Measurements from ENCODE around the gene ITGB3. TPM values are rescaled to one million over a fixed set of nuclear protein-coding genes. Genes with fewer than 3 reads are reported as not detected.

The ITGB3 gene
- total and polyA plus RNA-seq, 9 of the 15 experiments (the other 6 are each of a cell fraction or from before 2014, with no cell fraction given) = 0.08 to 2.6 (median 0.62) TPM; not detected in 1

- no peak for TF ChIP-seq NCOA4 (IDR thresholded peaks at IDR 0.05; ENCODE audit: partially characterized antibody)
- no peak for TF ChIP-seq ARID3B (CRISPR knock-in tag; IDR thresholded peaks at IDR 0.05; ENCODE audit: borderline replicate concordance)
- no peak for TF ChIP-seq ZBTB43 (CRISPR knock-in tag; IDR thresholded peaks at IDR 0.05)
- 0 out of 4 replicates have a peak, but pooled peaks of 1 of the 2 experiments have one; percentile 13 for TF ChIP-seq RAD21 (CRISPR knock-in tag; conservative IDR thresholded peaks at IDR 0.05 in 1 of 2, IDR thresholded peaks at IDR 0.05 in 1 of 2)
- TF ChIP-seq PURB (CRISPR knock-in tag; IDR thresholded peaks at IDR 0.05; ENCODE audit: low read depth) = no peak
- peak; percentile 72; the same call in 1 of the 2 replicates for TF ChIP-seq FOXP1 (CRISPR knock-in tag; IDR thresholded peaks at IDR 0.05)
- no peak for TF ChIP-seq ZNF354B (CRISPR knock-in tag; IDR thresholded peaks at IDR 0.05)
- 0 out of 2 replicates have a peak, but pooled peaks have one; percentile 42 for TF ChIP-seq GATAD2A (IDR thresholded peaks at IDR 0.05)
- TF ChIP-seq ZNF282 (CRISPR knock-in tag; IDR thresholded peaks at IDR 0.05) = no peak
- TF ChIP-seq NFIC (IDR thresholded peaks at IDR 0.05) = no peak
- TF ChIP-seq ESRRB (CRISPR knock-in tag; IDR thresholded peaks at IDR 0.05; ENCODE audit: borderline replicate concordance) = no peak
- no peak for TF ChIP-seq ZNF551 (CRISPR knock-in tag; IDR thresholded peaks at IDR 0.05)
- TF ChIP-seq, protein P1, sequence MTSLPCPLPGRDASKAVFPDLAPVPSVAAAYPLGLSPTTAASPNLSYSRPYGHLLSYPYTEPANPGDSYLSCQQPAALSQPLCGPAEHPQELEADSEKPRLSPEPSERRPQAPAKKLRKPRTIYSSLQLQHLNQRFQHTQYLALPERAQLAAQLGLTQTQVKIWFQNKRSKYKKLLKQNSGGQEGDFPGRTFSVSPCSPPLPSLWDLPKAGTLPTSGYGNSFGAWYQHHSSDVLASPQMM (CRISPR knock-in tag; IDR thresholded peaks at IDR 0.05) = no peak
- TF ChIP-seq ZNF175 (CRISPR knock-in tag; IDR thresholded peaks at IDR 0.05; ENCODE audit: low read depth) = peak; percentile 65; the same call in 1 of the 2 replicates
- TF ChIP-seq ZFX (CRISPR knock-in tag; IDR thresholded peaks at IDR 0.05) = 0 out of 2 replicates have a peak, but pooled peaks have one; percentile 42
- no peak for TF ChIP-seq GATAD2B (IDR thresholded peaks at IDR 0.05; ENCODE audit: borderline replicate concordance)
- TF ChIP-seq HDGF (IDR thresholded peaks at IDR 0.05) = 0 out of 2 replicates have a peak, but pooled peaks have one; percentile 78
- TF ChIP-seq, protein P2, sequence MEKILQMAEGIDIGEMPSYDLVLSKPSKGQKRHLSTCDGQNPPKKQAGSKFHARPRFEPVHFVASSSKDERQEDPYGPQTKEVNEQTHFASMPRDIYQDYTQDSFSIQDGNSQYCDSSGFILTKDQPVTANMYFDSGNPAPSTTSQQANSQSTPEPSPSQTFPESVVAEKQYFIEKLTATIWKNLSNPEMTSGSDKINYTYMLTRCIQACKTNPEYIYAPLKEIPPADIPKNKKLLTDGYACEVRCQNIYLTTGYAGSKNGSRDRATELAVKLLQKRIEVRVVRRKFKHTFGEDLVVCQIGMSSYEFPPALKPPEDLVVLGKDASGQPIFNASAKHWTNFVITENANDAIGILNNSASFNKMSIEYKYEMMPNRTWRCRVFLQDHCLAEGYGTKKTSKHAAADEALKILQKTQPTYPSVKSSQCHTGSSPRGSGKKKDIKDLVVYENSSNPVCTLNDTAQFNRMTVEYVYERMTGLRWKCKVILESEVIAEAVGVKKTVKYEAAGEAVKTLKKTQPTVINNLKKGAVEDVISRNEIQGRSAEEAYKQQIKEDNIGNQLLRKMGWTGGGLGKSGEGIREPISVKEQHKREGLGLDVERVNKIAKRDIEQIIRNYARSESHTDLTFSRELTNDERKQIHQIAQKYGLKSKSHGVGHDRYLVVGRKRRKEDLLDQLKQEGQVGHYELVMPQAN (IDR thresholded peaks at IDR 0.05; ENCODE audit: borderline replicate concordance) = 0 out of 2 replicates have a peak, but pooled peaks have one; percentile 37
- peak; percentile 65 for TF ChIP-seq ZBTB17 (CRISPR knock-in tag; IDR thresholded peaks at IDR 0.05)
- TF ChIP-seq POLR2A (conservative IDR thresholded peaks at IDR 0.05) = 0 out of 2 replicates have a peak, but pooled peaks have one; percentile 44
- peak; percentile 64 for TF ChIP-seq L3MBTL2 (IDR thresholded peaks at IDR 0.05)
- TF ChIP-seq NEUROD1 (IDR thresholded peaks at IDR 0.05; ENCODE audit: borderline replicate concordance, low read depth, low read length, partially characterized antibody) = no peak
These were observed 21.8 kb downstream of the ITGB3 start (continued) for GRCh38 chr17:47275245-47275984.
